Lower leg skin (tissue), 3 donors: Measurements from ENCODE around the gene TRPM3.

Source experiments
- POLR2A ChIP-seq, 2 donors: fragments of 450-650 bp; IDR thresholded peaks; one replicate each; pipeline ENCODE4 v1.6.1; 2016 to 2017; ENCODE audit warnings: antibody characterized with exemption in 2 of 2, mild to moderate bottlenecking in 1 of 2, moderate library complexity in 1 of 2
- TF ChIP-seq, protein P1 (sequence below), 3 donors: fragments of 450-650 bp; IDR thresholded peaks; one replicate each; pipeline ENCODE4 v1.5.1; 2016; ENCODE audit warnings: antibody characterized with exemption in 3 of 3, mild to moderate bottlenecking in 3 of 3, moderate library complexity in 2 of 3

DNA sequence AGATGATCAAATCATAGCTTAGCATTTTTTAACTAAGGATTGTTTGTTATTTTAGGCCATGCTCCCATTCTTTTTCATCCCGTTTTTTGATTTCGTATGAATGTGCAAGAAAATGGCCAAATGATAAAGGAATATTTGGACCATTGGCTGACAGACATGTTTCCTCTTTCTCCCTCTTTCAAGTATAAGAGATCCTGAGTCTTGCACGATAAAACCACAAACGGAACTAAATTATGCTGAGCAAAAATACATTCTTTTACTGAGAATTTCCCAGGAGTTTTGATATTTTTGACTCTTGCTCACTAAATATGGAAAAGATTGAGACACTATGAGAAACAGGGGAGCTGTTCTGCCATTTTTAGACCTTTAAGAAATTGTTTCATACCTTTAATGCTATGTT, 616.6 kb downstream of the TRPM3 start:
- TF ChIP-seq, protein P1, sequence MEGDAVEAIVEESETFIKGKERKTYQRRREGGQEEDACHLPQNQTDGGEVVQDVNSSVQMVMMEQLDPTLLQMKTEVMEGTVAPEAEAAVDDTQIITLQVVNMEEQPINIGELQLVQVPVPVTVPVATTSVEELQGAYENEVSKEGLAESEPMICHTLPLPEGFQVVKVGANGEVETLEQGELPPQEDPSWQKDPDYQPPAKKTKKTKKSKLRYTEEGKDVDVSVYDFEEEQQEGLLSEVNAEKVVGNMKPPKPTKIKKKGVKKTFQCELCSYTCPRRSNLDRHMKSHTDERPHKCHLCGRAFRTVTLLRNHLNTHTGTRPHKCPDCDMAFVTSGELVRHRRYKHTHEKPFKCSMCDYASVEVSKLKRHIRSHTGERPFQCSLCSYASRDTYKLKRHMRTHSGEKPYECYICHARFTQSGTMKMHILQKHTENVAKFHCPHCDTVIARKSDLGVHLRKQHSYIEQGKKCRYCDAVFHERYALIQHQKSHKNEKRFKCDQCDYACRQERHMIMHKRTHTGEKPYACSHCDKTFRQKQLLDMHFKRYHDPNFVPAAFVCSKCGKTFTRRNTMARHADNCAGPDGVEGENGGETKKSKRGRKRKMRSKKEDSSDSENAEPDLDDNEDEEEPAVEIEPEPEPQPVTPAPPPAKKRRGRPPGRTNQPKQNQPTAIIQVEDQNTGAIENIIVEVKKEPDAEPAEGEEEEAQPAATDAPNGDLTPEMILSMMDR (IDR thresholded peaks at IDR 0.05) = no peak
- no peak for TF ChIP-seq POLR2A (IDR thresholded peaks at IDR 0.05)
